SK-N-SH (cell line): ENCODE data around the gene MRPS24.

Source experiments
- CTCF ChIP-seq: fragments of 200-600 bp; sonication (generic); IDR thresholded peaks from 2 replicates; pipeline ENCODE4 v1.6.1; 2017; ENCODE audit warnings: antibody characterized with exemption, mild to moderate bottlenecking, moderate library complexity
- ELF1 ChIP-seq: IDR thresholded peaks from 2 replicates; pipeline ENCODE4 v1.4.0; 2012
- EP300 ChIP-seq, 2 experiments: IDR thresholded peaks; 2 replicates each; pipeline versions ENCODE4 v1.4.0 to v1.6.1; 2012; ENCODE audit warnings: borderline replicate concordance in 1 of 2, low read depth in 1 of 2, low read length in 1 of 2
- EZH2phosphoT487 ChIP-seq: fragments of 200-600 bp; sonication (generic); IDR thresholded peaks from 2 replicates; pipeline ENCODE4 v1.6.1; 2017; ENCODE audit warnings: low read depth, mixed run types, mild to moderate bottlenecking, antibody characterized with exemption, moderate library complexity, borderline replicate concordance
- GABPA ChIP-seq: IDR thresholded peaks from 2 replicates; pipeline ENCODE4 v1.4.0; 2012; ENCODE audit warnings: low read depth, mild to moderate bottlenecking
- NFIC ChIP-seq: IDR thresholded peaks from 2 replicates; pipeline ENCODE4 v1.4.0; 2012; ENCODE audit warnings: borderline replicate concordance
- YY1 ChIP-seq: IDR thresholded peaks from 2 replicates; pipeline ENCODE4 v1.4.0; 2012; ENCODE audit warnings: low read depth, mild to moderate bottlenecking

GRCh38 chr7:43825391-43825808, 43.9 kb downstream of the MRPS24 start:
- TF ChIP-seq EP300 (IDR thresholded peaks at IDR 0.05; ENCODE audit: borderline replicate concordance in 1 of 2, low read depth in 1 of 2, low read length in 1 of 2) = no peak
- TF ChIP-seq CTCF = no peak
- TF ChIP-seq ELF1 = no peak
- TF ChIP-seq GABPA = no peak
- no peak for TF ChIP-seq EZH2phosphoT487
- TF ChIP-seq YY1 = no peak
- TF ChIP-seq NFIC = no peak
